LNCAP (cell line): ENCODE measurements around the gene XXYLT1.

Source experiments
- CTCF ChIP-seq: fragments of 450-650 bp; IDR thresholded peaks from 2 replicates; pipeline ENCODE4 v1.5.1; 2017; ENCODE audit warnings: mild to moderate bottlenecking

XXYLT1 gene

GRCh38 chr3:195224980-195225580 is 45.9 kb downstream of the XXYLT1 start:
- TF ChIP-seq CTCF: no peak

GRCh38 chr3:195224156-195224979 is 46.6 kb downstream of the XXYLT1 start:
- TF ChIP-seq CTCF: no peak

GRCh38 chr3:195221876-195222617 is 48.9 kb downstream of the XXYLT1 start:
- TF ChIP-seq CTCF: no peak

- no peak for TF ChIP-seq CTCF
Observed at GRCh38 chr3:195221015-195221853, 49.7 kb downstream of the XXYLT1 start.

GRCh38 chr3:195219351-195220230 is 51.4 kb downstream of the XXYLT1 start:
- no peak for TF ChIP-seq CTCF

GRCh38 chr3:195214381-195214780 is 56.6 kb downstream of the XXYLT1 start:
- no peak for TF ChIP-seq CTCF
